Measurements from ENCODE around the gene MYCBP2.

DNA sequence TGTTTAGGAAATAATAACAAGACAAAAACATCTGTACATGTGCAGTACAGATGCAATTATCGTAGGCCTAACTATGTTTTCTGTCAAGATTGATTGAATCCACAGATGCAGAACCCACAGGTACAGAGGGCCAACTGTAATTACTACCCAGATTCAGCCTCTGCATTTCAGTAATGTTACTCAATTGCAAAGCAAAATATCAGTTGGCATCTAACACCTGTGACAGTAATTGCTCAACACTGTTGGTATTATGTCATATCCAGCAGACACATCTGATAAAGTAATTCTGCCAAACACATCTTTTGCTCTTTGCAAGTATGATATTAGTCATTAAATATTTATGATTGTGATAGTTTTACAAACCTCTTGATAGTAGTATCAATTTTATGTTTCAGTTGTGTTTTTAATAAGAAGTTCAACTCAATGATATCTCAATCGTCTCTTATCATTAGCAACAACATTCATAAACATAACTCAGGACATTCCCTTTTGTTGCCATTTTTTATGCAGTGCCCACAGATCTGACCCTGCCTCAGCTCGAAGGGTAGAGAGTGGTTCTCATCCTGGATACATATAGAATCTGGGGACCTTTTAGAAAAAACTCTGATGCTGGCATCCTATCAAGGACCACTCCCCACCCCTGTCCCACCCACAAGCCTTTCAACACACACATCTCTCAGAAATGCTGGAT, 104.7 kb downstream of the MYCBP2 start:
- TF ChIP-seq POLR2A (IDR thresholded peaks at IDR 0.05) = no peak
- TF ChIP-seq, protein P1, sequence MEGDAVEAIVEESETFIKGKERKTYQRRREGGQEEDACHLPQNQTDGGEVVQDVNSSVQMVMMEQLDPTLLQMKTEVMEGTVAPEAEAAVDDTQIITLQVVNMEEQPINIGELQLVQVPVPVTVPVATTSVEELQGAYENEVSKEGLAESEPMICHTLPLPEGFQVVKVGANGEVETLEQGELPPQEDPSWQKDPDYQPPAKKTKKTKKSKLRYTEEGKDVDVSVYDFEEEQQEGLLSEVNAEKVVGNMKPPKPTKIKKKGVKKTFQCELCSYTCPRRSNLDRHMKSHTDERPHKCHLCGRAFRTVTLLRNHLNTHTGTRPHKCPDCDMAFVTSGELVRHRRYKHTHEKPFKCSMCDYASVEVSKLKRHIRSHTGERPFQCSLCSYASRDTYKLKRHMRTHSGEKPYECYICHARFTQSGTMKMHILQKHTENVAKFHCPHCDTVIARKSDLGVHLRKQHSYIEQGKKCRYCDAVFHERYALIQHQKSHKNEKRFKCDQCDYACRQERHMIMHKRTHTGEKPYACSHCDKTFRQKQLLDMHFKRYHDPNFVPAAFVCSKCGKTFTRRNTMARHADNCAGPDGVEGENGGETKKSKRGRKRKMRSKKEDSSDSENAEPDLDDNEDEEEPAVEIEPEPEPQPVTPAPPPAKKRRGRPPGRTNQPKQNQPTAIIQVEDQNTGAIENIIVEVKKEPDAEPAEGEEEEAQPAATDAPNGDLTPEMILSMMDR (IDR thresholded peaks at IDR 0.05) = no peak

Data from vagina (tissue), 2 donors.